Measurements from ENCODE around the gene ZBTB20.
A peak's percentile ranks its signal among the peaks of the same experiment; 100 is the strongest.

Gene ZBTB20

GRCh38 chr3:114562557-114562956, 584.5 kb downstream of the ZBTB20 start:
- FAIRE-seq, result no peak

- FAIRE-seq, result no peak
Measured at GRCh38 chr3:114558271-114558670, 588.8 kb downstream of the ZBTB20 start.

DNA sequence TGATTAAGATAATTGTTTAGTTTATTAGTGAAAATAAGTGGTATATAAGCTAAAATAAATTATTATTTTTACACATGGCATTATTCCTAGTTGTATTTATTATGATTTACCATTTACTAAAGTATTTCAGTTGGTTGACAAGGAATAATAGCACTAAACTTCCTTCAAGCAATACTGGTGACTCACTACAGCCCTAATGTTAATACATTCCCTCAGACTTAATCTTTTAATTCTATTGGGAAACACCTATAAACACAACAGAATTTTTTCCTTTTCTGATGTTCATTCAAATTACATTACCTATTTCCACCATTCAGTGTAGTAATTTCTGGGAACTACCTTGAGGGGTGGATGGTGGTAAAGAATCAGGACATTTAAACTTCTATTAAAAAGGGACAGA, 589.3 kb downstream of the ZBTB20 start:
- no peak for FAIRE-seq

DNA sequence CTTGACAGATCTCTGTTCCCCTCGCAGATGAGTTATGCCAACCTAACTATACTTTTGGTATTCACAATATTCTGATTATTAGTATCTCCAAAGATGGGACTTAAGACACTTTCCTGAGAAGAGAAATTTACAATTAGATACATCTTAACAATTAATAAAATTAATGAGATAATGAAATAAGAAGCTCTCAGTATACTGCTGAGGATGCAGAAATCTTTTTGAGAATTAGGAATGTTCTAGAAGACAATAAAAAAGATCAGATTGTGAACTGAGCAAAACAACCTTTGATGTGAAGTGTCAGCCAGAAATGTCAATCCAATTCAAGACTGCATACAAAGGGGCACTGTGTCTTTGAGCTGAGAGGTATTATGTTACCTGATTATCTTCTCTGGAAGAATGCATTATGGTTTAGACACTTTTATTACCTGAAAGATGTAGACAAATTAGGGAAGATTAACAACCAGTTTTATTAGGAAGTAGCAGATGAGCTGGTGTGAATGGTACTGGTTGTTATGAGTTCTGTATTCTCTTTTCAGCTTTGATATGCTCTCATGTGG, 590.4 kb downstream of the ZBTB20 start:
- no peak for FAIRE-seq

DNA sequence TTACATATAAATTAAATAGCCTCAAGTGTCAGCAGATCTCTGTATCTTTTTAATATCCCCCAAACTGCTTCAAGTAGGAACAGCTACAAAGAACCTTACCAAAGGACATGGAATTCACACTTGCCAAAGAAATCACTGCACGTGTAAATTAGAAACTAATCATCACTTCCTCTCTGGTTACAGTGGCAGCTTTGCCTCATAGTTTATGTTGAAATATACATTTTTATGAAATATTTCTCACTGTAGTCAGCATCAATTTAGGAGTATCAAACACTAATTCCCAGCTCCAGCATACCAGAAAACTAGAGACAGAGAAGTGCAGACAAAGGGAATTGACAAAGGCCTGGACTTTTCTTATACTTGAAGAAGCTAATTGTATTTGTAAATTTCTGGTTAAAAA, 592.4 kb downstream of the ZBTB20 start:
- no peak for FAIRE-seq

- FAIRE-seq, result no peak
Measured at GRCh38 chr3:114553949-114554593, 593.0 kb downstream of the ZBTB20 start.

DNA sequence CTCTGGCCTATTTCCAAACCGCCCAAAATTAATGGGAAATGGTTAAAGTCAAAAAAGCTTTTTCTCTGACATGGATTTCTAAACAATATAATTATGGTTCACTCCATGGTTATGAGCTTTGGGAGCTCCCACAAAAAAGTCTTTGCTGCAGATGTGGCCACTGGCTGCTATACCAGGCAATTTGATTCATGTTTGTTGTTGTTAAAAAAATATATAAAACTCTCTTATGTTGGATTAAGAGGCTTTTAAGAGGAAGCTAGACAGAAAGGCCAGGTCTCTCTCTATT, 594.6 kb downstream of the ZBTB20 start:
- FAIRE-seq, result peak; percentile 93

DNA sequence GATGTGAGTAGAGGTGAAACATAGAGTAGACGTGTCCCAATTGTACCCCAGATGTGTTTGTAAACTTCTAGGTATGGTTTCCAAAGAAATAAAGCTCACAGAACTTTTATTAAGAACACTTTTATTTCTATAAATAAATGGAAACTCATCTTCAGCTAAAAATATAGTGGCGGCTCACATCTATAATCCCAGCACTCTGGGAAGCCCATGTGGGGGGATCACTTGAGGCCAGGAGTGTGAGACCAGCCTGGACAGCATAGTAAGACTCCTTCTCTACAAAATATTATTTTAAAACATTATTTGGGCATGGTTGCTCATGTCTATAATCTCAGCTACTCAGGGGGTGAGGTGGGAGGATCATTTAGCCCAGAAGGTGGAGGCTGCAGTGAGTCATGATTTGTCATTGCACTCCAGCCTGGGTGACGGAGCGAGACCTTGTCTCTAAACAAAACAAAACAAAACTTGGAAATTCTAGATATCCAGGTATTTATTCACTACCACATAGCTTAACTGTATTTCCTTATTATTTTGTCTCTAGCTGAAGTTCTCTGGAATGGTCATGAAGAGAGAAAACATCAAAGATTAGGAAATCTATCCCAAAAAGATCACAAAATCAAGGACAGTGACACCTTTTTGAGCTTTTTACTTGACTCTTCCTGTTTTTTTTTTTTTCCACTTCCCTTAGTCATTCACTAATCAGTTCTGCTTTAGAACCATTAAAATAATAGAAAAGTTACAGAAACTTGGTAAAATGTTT, 595.1 kb downstream of the ZBTB20 start:
- no peak for FAIRE-seq

DNA sequence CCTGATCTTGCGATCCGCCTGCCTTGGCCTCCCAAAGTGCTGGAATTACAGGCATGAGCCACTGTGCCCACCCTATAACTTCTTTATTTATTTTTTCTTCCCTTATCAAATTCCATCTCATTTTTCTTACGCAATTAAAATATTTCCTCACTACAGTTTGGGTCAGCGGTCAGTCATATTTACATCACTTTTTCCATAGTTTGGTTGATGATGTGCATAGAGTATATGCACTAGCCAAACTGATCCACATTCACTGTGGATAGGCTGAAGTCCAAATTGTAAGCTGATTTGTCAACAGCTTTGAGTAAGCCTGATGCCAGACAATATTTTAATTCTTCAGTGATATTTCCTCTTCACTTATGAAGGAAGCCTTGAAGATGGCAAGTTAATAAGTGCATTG, 596.9 kb downstream of the ZBTB20 start:
- FAIRE-seq, result no peak

DNA sequence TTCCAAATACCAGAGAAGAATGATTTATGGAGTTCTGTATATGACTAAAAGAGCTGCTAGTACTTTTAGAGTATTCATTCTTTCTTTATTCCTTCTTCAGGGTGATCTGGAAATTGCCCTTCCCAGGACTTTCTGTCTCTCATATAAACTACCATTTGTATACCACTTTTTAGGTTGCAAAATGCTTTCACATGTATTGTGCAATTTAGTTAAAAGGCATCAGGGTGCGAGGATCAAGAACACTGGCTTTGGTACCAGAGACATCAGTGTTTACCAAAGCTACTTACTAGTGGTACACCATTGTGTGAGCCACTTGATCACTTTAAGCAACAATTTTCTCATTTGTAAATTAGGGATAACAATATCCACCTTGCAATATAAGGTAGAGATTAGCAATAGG, 601.9 kb downstream of the ZBTB20 start:
- FAIRE-seq, result no peak

DNA sequence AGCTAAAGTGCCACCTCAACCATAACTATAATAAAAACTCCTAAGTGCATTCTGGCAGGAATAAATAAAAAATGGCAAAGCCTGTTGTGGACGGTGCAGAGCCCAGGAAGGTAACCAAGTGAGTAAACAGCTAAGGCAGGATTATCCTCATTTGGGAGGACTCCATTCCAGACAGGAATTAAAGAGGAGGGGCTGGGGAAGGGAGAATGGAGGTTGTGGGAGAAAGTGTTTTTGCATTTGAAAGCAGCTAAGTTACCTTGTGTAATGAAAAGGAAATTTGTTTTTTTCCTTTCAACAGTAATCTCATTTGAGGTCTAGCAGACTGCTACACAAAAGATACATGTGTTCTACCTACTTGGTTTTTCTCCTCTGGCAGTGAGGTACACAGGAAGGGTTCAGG, 604.7 kb downstream of the ZBTB20 start:
- FAIRE-seq, result no peak

DNA sequence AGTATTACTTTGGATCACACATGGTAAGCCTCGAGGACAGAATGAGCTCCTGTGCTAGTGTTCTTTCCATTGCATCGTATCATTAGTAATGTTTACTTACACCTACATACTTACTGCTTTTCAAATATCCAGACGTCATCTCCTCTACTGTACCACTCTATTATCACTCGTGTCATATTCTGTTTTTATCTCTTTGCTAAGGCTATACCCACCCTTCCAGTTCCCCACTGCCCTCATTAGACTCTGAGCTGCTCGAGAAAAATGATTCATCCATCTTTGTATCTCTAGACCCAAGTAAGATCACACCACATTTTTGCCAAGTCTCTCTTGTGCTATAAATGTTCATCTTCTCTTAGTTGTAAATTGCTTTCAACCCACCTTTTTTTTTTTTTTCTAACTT, 607.6 kb downstream of the ZBTB20 start:
- no peak for FAIRE-seq

GRCh38 chr3:114538211-114538610, 608.9 kb downstream of the ZBTB20 start:
- no peak for FAIRE-seq

DNA sequence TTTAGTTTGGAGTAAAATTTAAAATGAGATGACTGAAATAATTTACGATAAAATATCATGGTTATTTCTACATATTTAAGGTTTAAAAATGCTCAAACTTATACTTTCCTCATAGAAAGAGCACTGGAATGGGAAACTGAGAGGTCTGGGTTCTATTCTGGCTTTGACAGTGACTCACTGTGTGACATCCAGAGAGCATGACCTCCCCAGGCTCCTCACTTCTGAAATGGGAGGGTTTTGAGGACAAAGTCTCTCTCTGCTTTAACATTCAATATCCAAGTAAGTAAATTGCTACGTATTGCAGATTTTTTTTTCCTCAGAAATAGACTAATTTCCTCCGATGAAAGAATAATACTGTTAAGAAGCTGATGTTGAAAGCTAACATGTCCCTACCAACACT, 618.6 kb downstream of the ZBTB20 start:
- no peak for FAIRE-seq

- FAIRE-seq, result no peak
Measured at GRCh38 chr3:114527036-114527644, 619.9 kb downstream of the ZBTB20 start.

DNA sequence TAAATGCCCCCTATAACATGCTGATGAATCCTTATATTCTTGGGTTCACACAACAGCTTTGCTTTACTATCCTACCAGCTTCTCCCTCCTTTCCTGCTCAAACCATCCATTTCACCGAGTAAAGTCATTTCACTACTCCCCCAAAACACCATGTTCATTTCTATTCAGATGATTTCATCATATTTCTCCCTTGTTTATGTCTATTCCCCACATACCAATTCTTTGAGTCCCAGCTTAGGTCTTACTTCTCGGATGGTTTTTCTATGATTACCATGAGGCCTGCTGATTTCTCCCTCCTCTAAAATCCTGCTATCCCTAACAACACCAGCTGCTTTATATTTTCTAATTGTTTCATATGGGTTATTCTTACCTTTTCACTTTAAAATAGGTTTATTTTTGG, 621.8 kb downstream of the ZBTB20 start:
- FAIRE-seq, result no peak

- FAIRE-seq, result no peak
Measured at GRCh38 chr3:114519415-114519814, 627.7 kb downstream of the ZBTB20 start.

- FAIRE-seq, result peak; percentile 96
Measured at GRCh38 chr3:114518206-114518808, 628.8 kb downstream of the ZBTB20 start.

- FAIRE-seq, result no peak
Measured at GRCh38 chr3:114510201-114510600, 636.9 kb downstream of the ZBTB20 start.

- no peak for FAIRE-seq
Measured at GRCh38 chr3:114509756-114510155, 637.3 kb downstream of the ZBTB20 start.

GRCh38 chr3:114508976-114509375, 638.1 kb downstream of the ZBTB20 start:
- no peak for FAIRE-seq

- no peak for FAIRE-seq
Measured at GRCh38 chr3:114508208-114508607, 638.9 kb downstream of the ZBTB20 start.

DNA sequence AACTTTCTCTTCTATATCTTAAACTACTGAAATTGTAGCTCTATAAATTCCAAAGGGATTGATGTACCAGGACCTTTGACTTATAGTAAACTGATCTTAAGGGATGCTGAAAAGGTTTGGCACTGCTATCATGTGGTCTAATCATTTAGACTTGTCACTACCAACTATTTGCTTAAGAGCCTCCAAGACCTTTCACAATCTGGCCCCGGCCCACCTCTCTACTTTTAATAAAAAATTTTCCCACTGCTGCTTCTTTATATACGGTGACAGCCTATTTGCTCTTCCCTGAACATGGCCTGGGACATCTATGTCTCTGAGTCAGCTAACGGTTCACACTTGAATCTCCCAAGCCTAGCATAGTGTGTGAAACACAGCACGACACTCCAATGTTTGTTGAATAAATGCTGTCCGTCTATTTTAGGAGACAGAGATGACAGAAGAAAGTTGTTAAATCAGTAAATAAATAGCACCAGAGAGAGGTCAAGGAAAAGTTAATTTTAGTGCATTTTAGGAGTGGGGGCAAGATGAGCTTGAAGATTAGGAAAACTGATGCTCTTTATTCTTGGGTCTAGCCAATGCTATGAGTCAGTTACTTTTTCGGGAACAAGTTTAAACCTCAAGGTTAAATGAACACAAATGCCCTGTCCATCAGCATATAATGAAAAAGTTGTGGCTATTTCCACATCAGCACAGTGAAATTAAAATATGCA, 640.3 kb downstream of the ZBTB20 start:
- FAIRE-seq, result no peak
